ENCODE results near the gene DOCK9.

DOCK9 gene

DNA sequence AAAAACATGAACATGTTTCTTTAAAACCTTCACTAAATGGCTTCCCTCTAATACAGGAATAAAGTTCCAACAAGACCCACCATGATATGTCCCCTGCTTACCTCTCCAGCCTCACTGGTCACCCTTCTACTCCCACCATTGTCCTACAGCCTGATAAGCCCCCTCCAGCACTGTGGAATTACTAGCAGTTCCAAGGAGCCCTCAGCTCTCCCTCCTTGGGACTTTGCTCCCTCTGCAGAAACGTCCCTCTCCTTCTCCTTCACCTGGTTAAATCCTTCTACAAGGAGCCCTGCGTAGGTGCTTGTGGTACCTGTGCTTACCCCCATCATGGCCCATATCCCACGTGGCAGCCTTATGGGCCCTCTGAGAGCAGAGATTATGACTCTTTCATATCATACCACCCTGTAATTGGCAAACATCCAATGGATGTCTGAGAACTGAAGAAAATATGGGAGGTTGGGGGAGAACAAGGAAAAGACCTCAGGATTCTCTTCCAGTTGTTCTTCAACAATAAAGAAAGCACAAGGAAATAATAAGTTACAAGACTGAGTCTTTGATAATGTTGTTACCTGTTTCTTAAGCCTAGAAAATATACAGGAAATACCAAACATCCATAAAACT is 26.1 kb upstream of the DOCK9 start:
- Histone ChIP-seq H3K4me3 (ENCODE audit: low read depth, low read length) (no peak overlapping the region), H3K9me3 (ENCODE audit: control insufficient read depth, low read length) (no peaks in the 10 kb centered on the region), H3K4me2 (ENCODE audit: low read length) (no peak overlapping the region), H3K27ac (no peak overlapping the region), H3K36me3 (ENCODE audit: control insufficient read depth, insufficient read depth, low read length) (no peaks in the 10 kb centered on the region), H3K79me2 (no peaks in the 10 kb centered on the region), H2AFZ (no peak overlapping the region), H3K9ac (no peak overlapping the region), H3K27me3 (ENCODE audit: control insufficient read depth, insufficient read depth, low read length) (no peaks in the 10 kb centered on the region), H3K4me1 (peaks cover 14% of the 10 kb centered on the region)
- TF ChIP-seq, protein P1, sequence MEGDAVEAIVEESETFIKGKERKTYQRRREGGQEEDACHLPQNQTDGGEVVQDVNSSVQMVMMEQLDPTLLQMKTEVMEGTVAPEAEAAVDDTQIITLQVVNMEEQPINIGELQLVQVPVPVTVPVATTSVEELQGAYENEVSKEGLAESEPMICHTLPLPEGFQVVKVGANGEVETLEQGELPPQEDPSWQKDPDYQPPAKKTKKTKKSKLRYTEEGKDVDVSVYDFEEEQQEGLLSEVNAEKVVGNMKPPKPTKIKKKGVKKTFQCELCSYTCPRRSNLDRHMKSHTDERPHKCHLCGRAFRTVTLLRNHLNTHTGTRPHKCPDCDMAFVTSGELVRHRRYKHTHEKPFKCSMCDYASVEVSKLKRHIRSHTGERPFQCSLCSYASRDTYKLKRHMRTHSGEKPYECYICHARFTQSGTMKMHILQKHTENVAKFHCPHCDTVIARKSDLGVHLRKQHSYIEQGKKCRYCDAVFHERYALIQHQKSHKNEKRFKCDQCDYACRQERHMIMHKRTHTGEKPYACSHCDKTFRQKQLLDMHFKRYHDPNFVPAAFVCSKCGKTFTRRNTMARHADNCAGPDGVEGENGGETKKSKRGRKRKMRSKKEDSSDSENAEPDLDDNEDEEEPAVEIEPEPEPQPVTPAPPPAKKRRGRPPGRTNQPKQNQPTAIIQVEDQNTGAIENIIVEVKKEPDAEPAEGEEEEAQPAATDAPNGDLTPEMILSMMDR (IDR thresholded peaks at IDR 0.05) = no peak

DNA sequence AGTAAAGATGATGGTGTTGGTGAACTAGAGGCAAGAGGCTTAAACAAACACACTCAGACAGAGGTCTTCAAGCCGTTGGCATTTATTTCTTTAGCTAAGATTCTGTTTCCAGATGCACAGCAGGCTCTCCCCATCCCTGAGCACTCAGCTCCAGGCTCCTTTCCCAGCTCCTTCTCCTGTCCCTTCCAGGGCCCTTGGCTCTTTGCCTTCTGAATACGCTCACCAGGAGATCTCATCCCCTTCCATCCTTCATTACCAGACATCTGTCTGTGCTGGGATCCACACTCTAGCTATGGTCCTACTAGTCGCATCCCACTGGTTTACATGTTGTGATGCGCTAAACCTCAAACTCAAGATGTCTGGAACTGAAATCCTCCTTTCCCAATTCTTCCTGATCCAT is 25.3 kb upstream of the DOCK9 start:
- H3K4me3 ChIP-seq (ENCODE audit: low read depth, low read length) = no peak overlapping the region
- H3K79me2 ChIP-seq = no peaks in the 10 kb centered on the region
- H3K4me2 ChIP-seq (ENCODE audit: low read length) = no peak overlapping the region
- H3K9ac ChIP-seq = no peak overlapping the region
- no peaks in the 10 kb centered on the region for H3K27me3 ChIP-seq (ENCODE audit: control insufficient read depth, insufficient read depth, low read length)
- H3K36me3 ChIP-seq (ENCODE audit: control insufficient read depth, insufficient read depth, low read length) = no peaks in the 10 kb centered on the region
- TF ChIP-seq, protein P1 (IDR thresholded peaks at IDR 0.05) = no peak
- no peaks in the 10 kb centered on the region for H3K9me3 ChIP-seq (ENCODE audit: control insufficient read depth, low read length)
- peaks cover 14% of the 10 kb centered on the region for H3K4me1 ChIP-seq
- H2AFZ ChIP-seq = no peak overlapping the region
- no peak overlapping the region for H3K27ac ChIP-seq

DNA sequence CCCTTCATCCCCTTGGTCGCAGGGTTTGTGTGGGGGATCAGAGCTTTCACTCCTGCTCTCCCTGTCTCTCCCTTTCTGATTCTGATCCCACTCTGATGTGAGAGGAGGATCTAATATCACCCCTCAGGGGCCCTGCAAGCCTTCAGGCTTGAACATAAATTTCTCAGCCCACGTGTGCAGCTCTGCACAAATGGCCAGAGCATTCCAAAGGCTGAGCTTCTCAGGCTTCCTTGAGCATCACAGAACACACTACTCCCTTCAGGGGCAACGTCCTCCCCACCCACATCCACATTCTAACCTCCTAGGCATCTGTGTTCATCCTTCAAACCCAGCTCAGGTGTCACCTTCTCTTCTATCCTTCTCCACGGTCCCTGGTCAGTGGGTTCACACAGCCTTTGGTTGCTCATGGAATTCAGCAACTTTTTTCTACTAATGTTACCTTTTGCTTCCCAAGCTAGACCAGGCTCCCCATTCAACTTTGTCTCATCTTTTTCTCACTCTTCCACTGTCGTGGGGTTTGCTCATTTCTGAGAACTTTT is 24.4 kb upstream of the DOCK9 start:
- Histone ChIP-seq H3K79me2 (no peaks in the 10 kb centered on the region), H3K4me3 (ENCODE audit: low read depth, low read length) (no peak overlapping the region), H3K4me1 (peaks cover 14% of the 10 kb centered on the region), H3K4me2 (ENCODE audit: low read length) (no peak overlapping the region), H3K27ac (no peak overlapping the region), H3K36me3 (ENCODE audit: control insufficient read depth, insufficient read depth, low read length) (no peaks in the 10 kb centered on the region), H3K27me3 (ENCODE audit: control insufficient read depth, insufficient read depth, low read length) (no peaks in the 10 kb centered on the region), H3K9ac (no peak overlapping the region), H3K9me3 (ENCODE audit: control insufficient read depth, low read length) (no peaks in the 10 kb centered on the region), H2AFZ (no peak overlapping the region)
- TF ChIP-seq, protein P1 (IDR thresholded peaks at IDR 0.05) = no peak

DNA sequence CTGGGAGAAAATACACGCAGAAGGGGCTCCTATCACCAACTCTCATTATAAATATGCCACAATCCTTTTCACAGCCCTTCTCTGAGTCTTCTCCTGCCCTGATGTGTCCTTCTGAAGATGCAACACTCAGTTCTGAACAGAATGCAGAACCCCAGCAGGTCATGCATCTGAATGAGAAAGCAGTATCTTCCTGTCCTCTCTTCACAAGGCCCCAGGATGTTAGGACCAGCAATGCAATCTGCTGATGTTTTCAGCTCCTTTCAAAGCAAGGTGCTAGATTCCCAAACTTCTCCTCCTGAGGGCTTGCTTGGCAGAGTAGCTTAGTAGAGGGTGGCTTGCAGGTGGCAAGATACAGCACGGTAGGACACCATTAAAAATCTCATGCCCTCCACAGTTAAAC is 22.3 kb upstream of the DOCK9 start:
- H3K27ac ChIP-seq = no peak overlapping the region
- TF ChIP-seq, protein P1 (IDR thresholded peaks at IDR 0.05) = no peak
- H3K4me3 ChIP-seq (ENCODE audit: low read depth, low read length) = no peak overlapping the region
- H3K79me2 ChIP-seq = no peaks in the 10 kb centered on the region
- H3K4me2 ChIP-seq (ENCODE audit: low read length) = peak overlapping the region; percentile 13
- no peaks in the 10 kb centered on the region for H3K27me3 ChIP-seq (ENCODE audit: control insufficient read depth, insufficient read depth, low read length)
- no peak overlapping the region for H3K9ac ChIP-seq
- H3K36me3 ChIP-seq (ENCODE audit: control insufficient read depth, insufficient read depth, low read length) = no peaks in the 10 kb centered on the region
- H3K4me1 ChIP-seq = peaks cover 10% of the 10 kb centered on the region
- no peak overlapping the region for H2AFZ ChIP-seq
- no peaks in the 10 kb centered on the region for H3K9me3 ChIP-seq (ENCODE audit: control insufficient read depth, low read length)

DNA sequence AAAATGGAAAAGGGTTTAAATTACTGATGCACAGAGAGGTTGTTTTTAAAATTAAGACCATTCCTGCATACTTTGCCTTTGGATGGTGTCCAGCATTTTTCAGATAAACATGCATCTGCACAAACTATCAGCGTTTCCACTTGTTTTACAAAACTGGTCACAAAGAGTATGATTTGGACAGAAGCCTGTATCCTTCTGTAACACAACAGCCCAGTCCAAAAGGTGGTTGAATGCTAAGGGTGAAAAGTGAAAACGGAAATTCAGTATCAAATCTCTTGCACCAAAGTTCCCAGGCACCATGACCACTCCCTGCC is 21.7 kb upstream of the DOCK9 start:
- Histone ChIP-seq H3K36me3 (ENCODE audit: control insufficient read depth, insufficient read depth, low read length) (no peaks in the 10 kb centered on the region), H3K9ac (no peak overlapping the region), H3K4me2 (ENCODE audit: low read length) (no peak overlapping the region), H3K4me3 (ENCODE audit: low read depth, low read length) (no peak overlapping the region), H2AFZ (no peak overlapping the region), H3K9me3 (ENCODE audit: control insufficient read depth, low read length) (no peaks in the 10 kb centered on the region), H3K4me1 (peaks cover 10% of the 10 kb centered on the region), H3K27me3 (ENCODE audit: control insufficient read depth, insufficient read depth, low read length) (no peaks in the 10 kb centered on the region), H3K27ac (no peak overlapping the region), H3K79me2 (no peaks in the 10 kb centered on the region)
- TF ChIP-seq, protein P1 (IDR thresholded peaks at IDR 0.05) = no peak

Data from parathyroid adenoma (tissue), 2 donors.